KMS-11 (cell line): ENCODE data around the gene CHST14.

Source experiments
- H2AFZ ChIP-seq: fragments of 200-600 bp; sonication (generic); 2 replicates; pipeline ENCODE4 v1.6.1; 2016; ENCODE audit warnings: antibody characterized with exemption, mixed run types, low read depth
- H3K27ac ChIP-seq: fragments of 200-600 bp; sonication (generic); 2 replicates; pipeline ENCODE4 v1.6.1; 2016; ENCODE audit warnings: mild to moderate bottlenecking, mixed run types
- H3K27me3 ChIP-seq: fragments of 200-600 bp; sonication (generic); 2 replicates; pipeline ENCODE4 v1.6.1; 2017; ENCODE audit warnings: mild to moderate bottlenecking, low read depth, mixed run types, moderate library complexity; ENCODE audit not compliant: insufficient read depth
- H3K36me3 ChIP-seq: fragments of 200-600 bp; sonication (generic); 2 replicates; pipeline ENCODE4 v1.6.1; 2017; ENCODE audit warnings: mild to moderate bottlenecking, mixed run types; ENCODE audit not compliant: insufficient read depth
- H3K4me1 ChIP-seq: fragments of 200-600 bp; sonication (generic); 2 replicates; pipeline ENCODE4 v1.6.1; 2016; ENCODE audit warnings: mild to moderate bottlenecking, low read depth, mixed run types; ENCODE audit not compliant: poor library complexity, severe bottlenecking
- H3K4me2 ChIP-seq: fragments of 200-600 bp; sonication (generic); 2 replicates; pipeline ENCODE4 v1.7.0; 2016; ENCODE audit warnings: mild to moderate bottlenecking, mixed run types
- H3K4me3 ChIP-seq: fragments of 200-600 bp; sonication (generic); IDR thresholded peaks from 2 replicates; pipeline ENCODE4 v1.6.1; 2017; ENCODE audit warnings: low read depth, low read length, mixed read lengths; ENCODE audit not compliant: insufficient read depth
- H3K79me2 ChIP-seq: fragments of 200-600 bp; sonication (generic); 2 replicates; pipeline ENCODE4 v1.6.1; 2016; ENCODE audit warnings: low read depth, mixed run types; ENCODE audit not compliant: insufficient read depth
- H3K9ac ChIP-seq: fragments of 200-600 bp; sonication (generic); 2 replicates; pipeline ENCODE4 v1.6.1; 2016; ENCODE audit warnings: mild to moderate bottlenecking, mixed run types
- H4K20me1 ChIP-seq: fragments of 200-600 bp; sonication (generic); 2 replicates; pipeline ENCODE4 v1.6.1; 2016; ENCODE audit warnings: mild to moderate bottlenecking, mixed run types; ENCODE audit not compliant: insufficient read depth
- CTCF ChIP-seq: fragments of 200-600 bp; sonication (generic); conservative IDR thresholded peaks from 2 replicates; pipeline ENCODE4 v1.6.1; 2017; ENCODE audit warnings: low read depth, mild to moderate bottlenecking, antibody characterized with exemption, low read length, moderate library complexity, mixed read lengths

CHST14 gene

GRCh38 chr15:40435023-40435709 is 35.6 kb upstream of the CHST14 start:
- peaks cover 29% of the 10 kb centered on the region for H3K27me3 ChIP-seq
- no peak for TF ChIP-seq CTCF
- H2AFZ ChIP-seq, result no peak overlapping the region
- H3K36me3 ChIP-seq, result no peaks in the 10 kb centered on the region
- H3K27ac ChIP-seq, result no peak overlapping the region
- no peak overlapping the region for H3K4me2 ChIP-seq
- no peaks in the 10 kb centered on the region for H3K4me1 ChIP-seq
- no peak overlapping the region for H3K9ac ChIP-seq
- no peaks in the 10 kb centered on the region for H4K20me1 ChIP-seq
- no peak overlapping the region for H3K4me3 ChIP-seq
- H3K79me2 ChIP-seq, result no peaks in the 10 kb centered on the region

GRCh38 chr15:40435710-40436089 is 35.1 kb upstream of the CHST14 start:
- no peaks in the 10 kb centered on the region for H3K79me2 ChIP-seq
- H3K4me1 ChIP-seq, result no peaks in the 10 kb centered on the region
- H3K27me3 ChIP-seq, result peaks cover 29% of the 10 kb centered on the region
- H3K4me2 ChIP-seq, result no peak overlapping the region
- H2AFZ ChIP-seq, result no peak overlapping the region
- H4K20me1 ChIP-seq, result no peaks in the 10 kb centered on the region
- no peak for TF ChIP-seq CTCF
- no peak overlapping the region for H3K27ac ChIP-seq
- no peaks in the 10 kb centered on the region for H3K36me3 ChIP-seq
- H3K4me3 ChIP-seq, result no peak overlapping the region
- no peak overlapping the region for H3K9ac ChIP-seq

GRCh38 chr15:40436116-40436891 is 34.5 kb upstream of the CHST14 start:
- Histone ChIP-seq H3K27me3 (peaks cover 29% of the 10 kb centered on the region), H3K4me1 (no peaks in the 10 kb centered on the region), H3K4me2 (no peak overlapping the region), H2AFZ (no peak overlapping the region), H3K9ac (no peak overlapping the region), H3K36me3 (no peaks in the 10 kb centered on the region), H3K27ac (no peak overlapping the region), H3K4me3 (no peak overlapping the region), H3K79me2 (no peaks in the 10 kb centered on the region), H4K20me1 (no peaks in the 10 kb centered on the region)
- no peak for TF ChIP-seq CTCF

- Histone ChIP-seq H3K4me2 (no peak overlapping the region), H3K4me1 (no peaks in the 10 kb centered on the region), H3K4me3 (no peak overlapping the region), H2AFZ (no peak overlapping the region), H3K9ac (no peak overlapping the region), H3K27me3 (peaks cover 29% of the 10 kb centered on the region), H4K20me1 (no peaks in the 10 kb centered on the region), H3K79me2 (peaks cover 5% of the 10 kb centered on the region; the same call in 1 of the 2 replicates), H3K27ac (no peak overlapping the region), H3K36me3 (no peaks in the 10 kb centered on the region)
- TF ChIP-seq CTCF, result no peak
These were observed 33.7 kb upstream of the CHST14 start for GRCh38 chr15:40436892-40437751.
